Pancreas (tissue), 10 donors: ENCODE measurements around the gene AP1M2. TPM values are rescaled to one million over a fixed set of nuclear protein-coding genes. Genes with fewer than 3 reads are reported as not detected.
"Not testable (repeated sequence)": the region's sequence is repeated elsewhere in the genome, so short reads cannot be mapped to it uniquely, and the experiment has no call there.

Source experiments
- ATAC-seq, 4 donors: fragments of 200-7000 bp; cut with Tn5 transposase; one replicate each; pipeline versions ENCODE4 v1.8.0 to v1.9.1; 2020; ENCODE audit warnings: mild to moderate bottlenecking in 4 of 4, moderate library complexity in 4 of 4
- DNase-seq, 6 donors: peaks; one replicate each; pipeline ENCODE4 v3.0.0-alpha.2; 2020
- FAIRE-seq: peaks from 2 replicates; lab custom pipeline; 2012; peaks lifted over from hg19 to GRCh38; lab: Jason Lieb, UNC
- H3K27ac ChIP-seq, 4 donors: fragments of 200-600 bp; sonication (generic); 1 replicate in 3 of 4; 2 replicates in 1 of 4; pipeline versions ENCODE4 v1.5.0 to v1.8.0; 2020
- H3K27me3 ChIP-seq, 4 donors: fragments of 200-600 bp; one replicate each; pipeline ENCODE4 v1.8.0; 2021
- H3K36me3 ChIP-seq, 3 donors: fragments of 200-600 bp; sonication (generic) in 1 of 3; one replicate each; pipeline versions ENCODE4 v1.5.0 to v1.8.0; 2020 to 2021
- H3K4me1 ChIP-seq, 3 donors: fragments of 200-600 bp; one replicate each; pipeline ENCODE4 v1.8.0; 2021
- H3K4me3 ChIP-seq, 4 donors: fragments of 200-600 bp; sonication (generic) in 2 of 4; one replicate each; pipeline versions ENCODE4 v1.5.0 to v1.8.0; 2020 to 2021
- H3K9me3 ChIP-seq, 4 donors: fragments of 200-600 bp; one replicate each; pipeline ENCODE4 v1.8.0; 2021
- WGBS, 2 donors: extraction: QIAGEN DNeasy Blood & Tissue Kit; methylation state at CpG; one replicate each; pipeline ENCODE4 v1.1.7; 2013; 5-methylcytosine and 5-hydroxymethylcytosine counted together
- intact Hi-C, 3 donors: fragments of 100-400 bp; cut with DNase I; formaldehyde crosslinking; loops; one replicate each; pipeline versions ENCODE4 v1.11.1 to v1.14.2; 2022
- polyA plus RNA-seq, 2 donors: library from polyadenylated mRNA; stranded (reverse); fragments of 200-250 nt; gene quantifications; one replicate each; pipeline ENCODE4 v1.2.3, GENCODE V29; 2013
- total RNA-seq, 6 donors: library from RNA; stranded (reverse); fragmentation: NEBNext Ultra II Directional in 4 of 6; extraction: Animal tissue kit (Norgen Biotek cat#: 25700) in 4 of 6; gene quantifications; one replicate each; pipeline versions ENCODE4 v1.2.1 to v1.2.4, GENCODE V29; 2021 to 2023
- TF ChIP-seq, protein P1 (sequence below), 4 donors: fragments of 200-600 bp; sonication (generic) in 3 of 4; IDR thresholded peaks; one replicate each; pipeline versions ENCODE4 v1.5.0 to v1.8.0; 2021; ENCODE audit warnings: antibody characterized with exemption in 4 of 4
- donor health status: healthy with polysubstance abuse.
- donor health status: DM: no; HTN: no; CAD: no; lungs with moderate emphysema.
- donor health status: DM: no; HTN: no; CAD: no.
- donor health status: control.
- donor health status: control.
- donor health status: Bipolar disorder and iron deficiency.
- donor health status: DM: yes; HTN: yes; CAD: no.
- donor health status: DM: no; HTN: no; CAD: no.
- donor health status: DM: no; HTN: no; CAD: no.
- donor health status: DM: yes; HTN: yes; CAD: no.

The AP1M2 gene
- total and polyA plus RNA-seq, 8 donors = 32.2 to 57.6 (median 44.0) TPM

DNA sequence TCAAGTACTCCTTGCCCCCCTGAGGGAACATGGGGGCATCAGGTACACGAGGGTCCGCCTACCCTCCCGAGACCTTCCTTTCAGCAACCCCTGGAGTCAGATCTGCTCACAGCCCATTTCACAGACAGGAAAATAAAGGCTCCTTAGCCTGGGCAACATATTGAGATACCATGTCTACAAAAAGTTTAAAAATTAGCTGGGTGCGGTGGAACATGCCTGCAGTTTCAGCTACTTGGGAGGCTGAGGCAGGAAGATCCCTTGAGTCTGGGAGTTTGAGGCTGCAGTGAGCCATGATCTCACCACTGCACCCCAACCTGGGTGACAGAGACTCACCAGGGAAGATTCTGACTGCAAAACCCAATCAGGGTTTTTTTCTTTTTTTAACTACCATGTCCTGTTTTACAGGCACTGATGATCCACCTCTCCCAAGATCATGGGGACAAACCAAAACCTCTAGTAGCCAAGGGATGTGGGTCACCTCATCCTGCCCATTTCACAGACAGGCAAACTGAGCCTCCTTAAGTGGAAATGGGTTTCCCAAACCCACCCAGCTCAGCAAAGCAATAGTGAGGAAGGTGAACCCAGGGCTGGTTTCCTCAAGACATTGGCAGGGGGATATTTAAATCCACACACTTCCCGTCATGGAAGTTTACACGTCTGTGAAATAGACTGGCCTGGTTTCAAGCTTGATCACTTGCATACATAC, 11.9 kb downstream of the AP1M2 start:
- ATAC-seq = no peak
- Histone ChIP-seq H3K4me3 (no peak overlapping the region), H3K27me3 (no peaks in the 10 kb centered on the region), H3K4me1 (no peaks in the 10 kb centered on the region), H3K27ac (no peak overlapping the region), H3K9me3 (no peaks in the 10 kb centered on the region), H3K36me3 (peaks cover 0 to 7% (median 0%) of the 10 kb centered on the region in 3 donors)
- intact Hi-C loops = loop anchor here in 1 of 3 donors (10.0 kb wide), 1 partner anchor 70 kb away; no protein-coding TSS in a partner anchor
- 89 to 94% methylated on average over 6 of the region's 6 CpGs for WGBS, 2 donors
- no peak for FAIRE-seq
- no peak for DNase-seq
- TF ChIP-seq, protein P1, sequence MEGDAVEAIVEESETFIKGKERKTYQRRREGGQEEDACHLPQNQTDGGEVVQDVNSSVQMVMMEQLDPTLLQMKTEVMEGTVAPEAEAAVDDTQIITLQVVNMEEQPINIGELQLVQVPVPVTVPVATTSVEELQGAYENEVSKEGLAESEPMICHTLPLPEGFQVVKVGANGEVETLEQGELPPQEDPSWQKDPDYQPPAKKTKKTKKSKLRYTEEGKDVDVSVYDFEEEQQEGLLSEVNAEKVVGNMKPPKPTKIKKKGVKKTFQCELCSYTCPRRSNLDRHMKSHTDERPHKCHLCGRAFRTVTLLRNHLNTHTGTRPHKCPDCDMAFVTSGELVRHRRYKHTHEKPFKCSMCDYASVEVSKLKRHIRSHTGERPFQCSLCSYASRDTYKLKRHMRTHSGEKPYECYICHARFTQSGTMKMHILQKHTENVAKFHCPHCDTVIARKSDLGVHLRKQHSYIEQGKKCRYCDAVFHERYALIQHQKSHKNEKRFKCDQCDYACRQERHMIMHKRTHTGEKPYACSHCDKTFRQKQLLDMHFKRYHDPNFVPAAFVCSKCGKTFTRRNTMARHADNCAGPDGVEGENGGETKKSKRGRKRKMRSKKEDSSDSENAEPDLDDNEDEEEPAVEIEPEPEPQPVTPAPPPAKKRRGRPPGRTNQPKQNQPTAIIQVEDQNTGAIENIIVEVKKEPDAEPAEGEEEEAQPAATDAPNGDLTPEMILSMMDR (IDR thresholded peaks at IDR 0.05) = no peak

DNA sequence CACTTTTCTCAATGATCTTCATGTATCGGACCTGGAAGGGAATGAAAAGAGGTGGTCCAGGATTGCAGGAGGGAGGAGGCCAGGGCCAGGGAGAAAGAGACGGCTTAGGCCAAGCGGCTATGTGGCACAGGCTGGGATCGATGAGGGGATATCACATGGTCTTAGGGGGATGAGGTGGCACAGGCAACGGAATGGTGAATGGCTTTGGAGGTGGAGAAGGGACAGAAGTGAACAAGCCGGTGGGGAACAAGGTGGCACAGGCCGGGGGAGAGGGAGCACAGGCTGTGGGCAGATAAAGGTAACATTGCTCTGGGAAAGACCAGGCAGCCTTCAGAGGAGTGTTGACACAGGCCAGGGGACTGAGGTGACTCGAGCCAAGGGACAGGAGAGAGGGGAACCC, 12.7 kb downstream of the AP1M2 start:
- Histone ChIP-seq H3K36me3 (peaks cover 0 to 7% (median 0%) of the 10 kb centered on the region in 3 donors), H3K27me3 (no peaks in the 10 kb centered on the region), H3K4me1 (peaks cover 0 to 3% (median 1%) of the 10 kb centered on the region in 3 donors), H3K4me3 (no peak overlapping the region), H3K9me3 (no peaks in the 10 kb centered on the region), H3K27ac (no peak overlapping the region)
- ATAC-seq (no peak), FAIRE-seq (no peak), DNase-seq (peak in 1 of 6 donors; percentile 8)
- TF ChIP-seq, protein P1 (IDR thresholded peaks at IDR 0.05) = no peak
- 84 to 91% methylated on average over 8 of the region's 8 CpGs for WGBS, 2 donors
- intact Hi-C loops = loop anchor here in 2 of 3 donors (5.0 to 10.0 kb wide), 2 partner anchors 70 to 92 kb away; no protein-coding TSS in a partner anchor

DNA sequence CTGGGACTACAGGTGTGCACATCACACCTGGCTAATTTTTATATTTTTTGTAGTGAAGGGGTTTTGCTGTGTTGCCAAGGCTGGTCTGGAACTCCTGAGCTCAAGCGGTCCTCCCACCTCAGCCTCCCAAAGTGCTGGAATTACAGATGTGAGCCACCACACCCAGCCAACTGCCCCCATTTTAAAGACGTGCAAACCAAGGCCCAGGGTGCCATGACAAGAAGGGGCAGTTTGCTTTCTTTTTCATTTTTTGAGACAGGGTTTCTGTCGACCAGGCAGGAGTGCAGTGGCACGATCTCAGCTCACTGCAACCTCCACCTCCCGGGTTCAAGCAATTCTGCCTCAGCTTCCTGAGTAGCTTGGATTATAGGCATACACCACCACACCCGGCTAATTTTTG, 13.3 kb downstream of the AP1M2 start:
- H3K27ac ChIP-seq, FAIRE-seq, H3K9me3 ChIP-seq, H3K4me1 ChIP-seq, H3K36me3 ChIP-seq, ATAC-seq, H3K27me3 ChIP-seq, H3K4me3 ChIP-seq: not testable (repeated sequence)
- intact Hi-C loops = loop anchor here in 2 of 3 donors (5.0 to 10.0 kb wide), 2 partner anchors 71 to 91 kb away; no protein-coding TSS in a partner anchor
- WGBS, 2 donors = 88 to 94% methylated on average over 6 of the region's 6 CpGs
- peak in 1 of 6 donors; percentile 7 for DNase-seq

DNA sequence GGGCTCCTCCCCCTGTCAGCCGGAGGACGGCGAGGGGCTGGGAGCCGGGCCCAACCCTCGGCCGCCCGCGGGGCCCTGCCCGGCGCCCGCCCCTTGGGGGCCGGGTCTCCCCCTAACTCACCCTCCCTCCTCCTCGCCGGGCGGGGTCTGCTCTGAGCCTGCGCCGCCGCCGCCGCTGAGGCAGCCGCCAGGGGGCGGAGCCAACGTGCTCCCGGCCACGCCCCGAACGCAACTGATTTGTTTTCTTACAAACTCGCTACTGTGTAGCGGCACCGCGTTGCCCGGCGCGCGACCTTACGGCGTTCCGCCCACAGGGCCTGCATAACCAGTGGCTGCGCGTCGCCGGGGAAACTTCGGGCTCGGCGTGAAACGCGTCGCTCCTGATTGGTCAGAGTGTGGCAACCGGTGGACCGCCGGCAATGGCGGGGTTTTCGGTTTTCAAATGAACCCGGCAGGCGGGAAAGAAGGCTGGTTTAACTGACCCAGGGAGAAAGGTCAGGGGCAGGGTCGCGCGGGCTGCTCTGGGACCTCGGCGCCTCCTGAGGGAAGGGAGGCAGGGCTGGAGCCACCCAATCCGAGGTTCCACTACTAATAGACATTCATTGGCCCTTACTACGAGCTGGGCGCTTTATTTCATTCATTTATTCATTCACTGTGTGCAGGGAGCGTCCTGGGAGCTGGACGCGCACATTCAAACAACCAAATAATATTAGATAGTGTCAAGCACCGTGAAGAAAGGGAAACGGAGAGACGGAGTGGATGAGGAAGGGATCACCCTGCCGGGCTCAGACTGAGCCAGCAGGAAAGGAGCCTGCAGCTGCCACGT, 18.1 kb downstream of the AP1M2 start, which contains the start of gene CDKN2D:
Gene CDKN2D, minus strand, starts transcription at position 154 of the 826 bp plus-strand sequence. CDS start 326 bp downstream, outside the sequence.
- no peaks in the 10 kb centered on the region for H3K9me3 ChIP-seq
- peak; percentile 91 for FAIRE-seq
- intact Hi-C loops = loop anchor here in 2 of 3 donors (10.0 kb wide), 2 partner anchors 74 to 164 kb away; partner anchors contain the start of gene CDC37 (in 1 of the 2)

More for the DNA sequence above, 18.1 kb downstream of the AP1M2 start, which contains the start of gene CDKN2D:
- TF ChIP-seq, protein P1 (IDR thresholded peaks at IDR 0.05) = peak in 3 of 4 donors; percentile 7 to 42 (median 38)
- Histone ChIP-seq H3K27me3 (no peaks in the 10 kb centered on the region), H3K4me1 (peaks cover 0 to 13% (median 6%) of the 10 kb centered on the region in 3 donors), H3K4me3 (peak within 1 kb of the TSS; percentile 60 to 77 (median 68)), H3K36me3 (no peaks in the 10 kb centered on the region), H3K27ac (peak within 1 kb of the TSS; percentile 29 to 76 (median 56))
- ATAC-seq = peak; percentile 81 to 88 (median 83)
- DNase-seq = peak; percentile 99 to 100 (median 100)
- WGBS, 2 donors = 0% methylated on average over 62 to 71 of the region's 71 CpGs
